Limb (tissue), 2 donors: ENCODE results near the gene TRAFD1.

Source experiments
- DNase-seq, 2 donors: peaks; one replicate each; pipeline ENCODE4 v3.0.0-alpha.2; 2016; ENCODE audit errors: extremely low spot score in 2 of 2

Gene TRAFD1

GRCh38 chr12:112175361-112176155 lies 50.2 kb downstream of the TRAFD1 start:
- no peak for DNase-seq

GRCh38 chr12:112176321-112177010 lies 51.1 kb downstream of the TRAFD1 start:
- no peak for DNase-seq

GRCh38 chr12:112178796-112179195 lies 53.4 kb downstream of the TRAFD1 start:
- DNase-seq: no peak

GRCh38 chr12:112179341-112179740 lies 54.0 kb downstream of the TRAFD1 start:
- no peak for DNase-seq

DNA sequence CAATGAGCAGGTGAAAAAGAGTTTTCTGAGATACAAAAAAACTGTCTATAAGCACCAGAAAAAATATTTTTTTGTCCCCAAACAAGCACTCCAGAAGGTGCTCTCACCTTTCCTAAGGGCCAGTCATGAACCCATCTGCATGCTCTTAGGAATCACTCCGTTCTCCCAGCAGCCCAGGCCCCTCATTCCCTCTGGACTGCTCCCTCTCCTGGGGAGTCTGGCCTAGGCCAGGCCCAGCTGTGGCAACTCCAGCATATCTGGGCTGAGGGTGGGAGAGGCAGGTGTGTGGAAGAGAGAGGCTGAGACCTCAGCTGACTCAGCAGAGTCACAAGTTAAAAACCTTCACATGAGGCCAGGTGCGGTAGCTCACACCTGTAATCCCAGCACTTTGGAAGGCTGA lies 54.6 kb downstream of the TRAFD1 start:
- no peak for DNase-seq

GRCh38 chr12:112180422-112180821 lies 55.1 kb downstream of the TRAFD1 start:
- no peak for DNase-seq

DNA sequence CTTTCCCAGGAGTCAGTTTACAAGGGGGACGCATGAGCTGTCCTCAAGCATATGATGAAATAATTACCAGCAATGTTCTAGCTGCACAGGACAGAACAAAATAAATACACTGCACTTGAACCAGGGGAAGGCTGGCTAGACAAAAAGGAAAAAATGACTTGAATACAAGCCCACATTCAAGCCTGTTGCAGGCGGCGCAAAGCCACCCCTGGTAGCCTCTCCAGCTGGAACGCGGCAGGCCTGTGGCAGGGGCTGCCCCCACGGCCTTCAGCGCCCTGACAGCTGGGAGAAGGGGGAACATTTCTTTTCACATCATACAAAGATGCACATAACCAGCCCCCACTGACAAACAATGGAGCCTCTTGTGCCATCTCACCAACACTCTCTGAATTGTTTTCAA lies 57.1 kb downstream of the TRAFD1 start:
- no peak for DNase-seq

GRCh38 chr12:112183141-112184021 lies 58.0 kb downstream of the TRAFD1 start:
- no peak for DNase-seq

DNA sequence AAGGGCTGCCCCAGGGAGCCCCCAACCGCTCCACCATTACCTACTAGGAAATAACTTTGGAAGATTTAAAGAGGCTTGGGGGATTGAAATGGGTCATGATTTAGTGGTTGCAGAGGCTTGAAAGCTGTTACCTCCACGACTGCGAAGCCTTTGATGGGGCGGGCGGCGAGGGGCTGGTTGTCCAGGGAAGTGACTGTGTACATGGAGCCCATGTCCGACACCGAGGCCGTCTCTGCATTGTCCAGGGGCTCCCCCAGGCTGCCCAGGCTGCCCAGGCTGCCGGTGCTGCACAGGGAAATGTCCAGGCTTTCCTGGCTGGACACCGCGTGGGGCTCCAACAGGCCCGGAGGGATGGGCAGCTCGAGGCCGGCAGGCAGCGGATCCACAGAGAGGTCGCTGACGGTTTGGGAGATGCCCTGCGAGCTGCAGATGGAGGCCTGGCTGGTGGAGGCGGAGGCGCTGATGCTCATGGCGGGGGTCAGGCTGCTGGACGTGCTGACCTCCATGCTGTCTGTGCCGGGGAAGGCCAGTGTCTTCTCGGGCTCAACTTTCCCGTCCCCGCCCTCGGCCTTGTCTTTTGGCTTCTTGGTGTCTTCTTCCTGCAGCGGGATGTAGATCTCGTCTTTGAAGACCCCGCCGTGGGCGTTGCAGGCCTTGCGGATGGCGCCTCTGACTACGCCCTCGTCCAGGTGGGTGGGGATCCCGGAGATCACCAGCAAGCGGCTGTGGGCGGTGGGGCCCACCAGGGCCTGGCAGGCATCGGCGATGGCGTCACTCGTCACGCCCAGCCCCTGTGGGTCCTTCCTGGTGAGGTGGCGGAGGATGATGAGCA lies 58.9 kb downstream of the TRAFD1 start:
- DNase-seq: no peak

DNA sequence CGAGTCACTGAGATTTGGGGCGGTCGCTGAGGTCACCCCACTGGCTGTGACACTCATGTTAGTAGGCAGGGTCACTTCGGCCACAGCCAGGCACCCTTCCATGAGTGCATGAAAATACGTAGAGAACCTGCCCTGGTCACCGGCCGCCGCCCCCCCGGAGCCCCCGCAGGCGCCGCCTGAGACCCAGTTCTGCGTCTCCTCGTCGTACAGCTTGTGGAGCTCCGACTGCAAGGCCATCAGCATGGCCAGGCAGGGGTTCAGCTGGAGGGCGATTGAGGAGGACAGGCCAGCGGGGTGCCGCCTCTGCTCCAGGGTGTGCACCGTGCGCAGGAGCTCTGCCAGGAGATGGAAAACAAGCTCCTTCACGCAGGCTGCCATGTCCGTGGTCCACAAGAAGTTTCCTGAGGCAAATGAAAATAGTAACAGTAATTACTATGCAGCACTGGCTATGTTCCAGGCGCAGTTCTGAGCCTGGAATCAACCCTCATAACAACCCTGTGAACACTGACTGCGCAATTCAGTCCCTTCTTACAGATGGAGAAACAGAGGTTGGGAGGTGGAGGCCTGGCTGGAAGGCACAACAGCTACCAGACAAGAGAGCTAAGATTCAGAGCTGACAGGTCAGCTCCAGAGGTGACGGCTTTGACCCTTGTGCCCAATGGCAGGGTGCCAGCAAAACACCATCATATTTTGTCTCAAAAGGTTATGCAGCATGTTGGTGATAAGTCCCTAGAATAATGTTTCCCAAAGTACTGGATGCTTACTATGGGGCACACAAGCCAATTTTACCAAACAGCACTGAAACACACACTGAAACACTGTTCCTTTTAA lies 59.9 kb downstream of the TRAFD1 start:
- DNase-seq: no peak

DNA sequence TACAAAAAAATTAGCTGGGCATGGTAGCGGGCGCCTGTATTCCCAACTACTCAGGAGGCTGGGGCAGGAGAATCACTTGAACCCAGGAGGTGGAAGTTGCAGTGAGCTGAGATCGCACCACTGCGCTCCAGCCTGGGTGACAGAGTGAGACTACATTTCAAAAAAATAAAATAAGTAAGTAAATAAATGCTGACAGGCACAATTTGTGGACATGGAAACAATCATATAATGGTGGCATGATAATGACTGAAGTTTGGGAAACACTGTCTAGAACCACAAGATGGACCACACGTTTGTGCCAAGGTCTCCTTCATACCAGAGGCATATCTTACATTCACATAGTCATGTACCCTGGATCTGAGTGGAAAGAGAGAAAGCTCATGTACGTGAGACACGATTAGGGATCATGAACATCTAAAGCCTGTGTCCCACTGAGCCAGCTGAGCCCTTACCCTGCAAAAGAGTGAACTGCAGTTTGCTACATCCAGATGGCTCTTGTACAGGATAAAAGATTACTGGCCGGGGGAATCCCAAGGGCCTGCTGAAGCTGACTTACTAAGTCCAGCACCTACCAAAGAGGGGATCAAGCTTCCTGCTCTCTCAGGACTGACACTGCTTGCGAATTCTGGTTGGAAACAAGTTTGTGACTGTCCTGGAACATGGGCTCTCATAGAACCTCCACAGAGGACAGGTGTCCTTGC lies 62.9 kb downstream of the TRAFD1 start:
- no peak for DNase-seq

DNA sequence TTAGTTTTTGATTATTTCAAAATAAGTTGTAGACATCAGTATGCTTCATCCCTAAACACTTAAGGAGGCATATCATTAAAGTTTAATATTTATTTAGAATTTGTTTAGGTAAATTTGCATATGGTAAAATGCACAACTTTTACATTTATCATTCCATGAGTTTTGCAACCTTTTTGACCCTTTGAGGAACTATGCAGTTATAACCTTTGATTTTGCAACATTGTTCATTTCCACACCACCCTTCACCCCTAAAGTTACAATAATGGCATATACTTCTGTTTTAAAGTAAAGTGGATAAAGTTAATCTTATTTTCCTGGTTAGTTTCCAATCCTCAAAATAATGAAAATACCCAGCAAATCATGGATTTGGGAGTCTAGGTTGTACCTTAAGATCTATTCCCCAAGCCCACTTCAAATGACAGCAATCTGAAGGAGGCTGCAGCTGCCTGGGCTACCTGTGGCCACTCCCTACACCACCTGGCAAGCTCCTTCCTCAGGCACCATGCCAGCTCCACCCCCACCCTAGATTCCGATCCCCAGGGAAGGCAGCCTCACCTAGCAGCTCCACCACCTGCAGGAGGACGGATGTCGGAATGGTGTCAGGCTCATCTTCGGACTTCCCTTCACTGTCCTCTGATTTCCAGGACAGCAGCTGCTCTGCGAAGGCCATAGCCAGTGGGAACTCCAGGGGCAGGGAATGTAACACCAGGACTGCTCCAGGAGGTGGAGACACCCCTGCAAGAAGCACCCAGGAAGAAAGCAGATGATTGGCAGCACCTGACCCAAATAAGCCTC lies 65.1 kb downstream of the TRAFD1 start:
- no peak for DNase-seq

GRCh38 chr12:112191201-112191600 lies 65.8 kb downstream of the TRAFD1 start:
- DNase-seq: no peak

DNA sequence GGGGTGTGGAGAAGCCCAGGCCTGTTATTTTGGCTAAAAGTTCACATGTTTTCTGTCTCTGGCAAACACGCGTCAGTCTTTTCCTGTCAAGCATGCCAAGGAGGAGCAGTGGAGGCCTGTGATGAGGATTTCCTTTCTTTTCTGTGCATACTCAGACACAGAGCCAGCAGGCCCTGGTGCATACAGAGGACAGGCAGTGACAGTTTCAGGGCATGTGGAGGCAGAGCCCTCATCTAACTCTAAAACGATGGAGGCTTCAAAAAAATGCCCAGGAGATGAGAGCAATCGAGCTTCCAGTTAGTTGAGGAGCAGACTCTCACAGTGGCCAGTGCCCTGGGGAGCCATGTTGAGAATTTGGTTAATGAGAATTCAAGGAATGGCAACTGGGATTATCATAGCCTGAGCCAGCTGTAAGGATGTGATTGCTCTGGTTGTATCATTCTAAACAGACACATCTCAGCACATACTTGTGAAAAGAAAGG lies 66.5 kb downstream of the TRAFD1 start:
- no peak for DNase-seq

GRCh38 chr12:112192475-112192874 lies 67.1 kb downstream of the TRAFD1 start:
- DNase-seq: no peak

- no peak for DNase-seq
Observed at GRCh38 chr12:112194601-112195247, 69.4 kb downstream of the TRAFD1 start.

- no peak for DNase-seq
Observed at GRCh38 chr12:112196196-112196875, 71.0 kb downstream of the TRAFD1 start.
